NCI-H526 (cell line): ENCODE data around the gene TSC2.

Source experiments
- DNase-seq, 2 experiments: peaks; one replicate each; lab custom pipeline; 2025; lab: John Stamatoyannopoulos, UW

TSC2 gene

DNA sequence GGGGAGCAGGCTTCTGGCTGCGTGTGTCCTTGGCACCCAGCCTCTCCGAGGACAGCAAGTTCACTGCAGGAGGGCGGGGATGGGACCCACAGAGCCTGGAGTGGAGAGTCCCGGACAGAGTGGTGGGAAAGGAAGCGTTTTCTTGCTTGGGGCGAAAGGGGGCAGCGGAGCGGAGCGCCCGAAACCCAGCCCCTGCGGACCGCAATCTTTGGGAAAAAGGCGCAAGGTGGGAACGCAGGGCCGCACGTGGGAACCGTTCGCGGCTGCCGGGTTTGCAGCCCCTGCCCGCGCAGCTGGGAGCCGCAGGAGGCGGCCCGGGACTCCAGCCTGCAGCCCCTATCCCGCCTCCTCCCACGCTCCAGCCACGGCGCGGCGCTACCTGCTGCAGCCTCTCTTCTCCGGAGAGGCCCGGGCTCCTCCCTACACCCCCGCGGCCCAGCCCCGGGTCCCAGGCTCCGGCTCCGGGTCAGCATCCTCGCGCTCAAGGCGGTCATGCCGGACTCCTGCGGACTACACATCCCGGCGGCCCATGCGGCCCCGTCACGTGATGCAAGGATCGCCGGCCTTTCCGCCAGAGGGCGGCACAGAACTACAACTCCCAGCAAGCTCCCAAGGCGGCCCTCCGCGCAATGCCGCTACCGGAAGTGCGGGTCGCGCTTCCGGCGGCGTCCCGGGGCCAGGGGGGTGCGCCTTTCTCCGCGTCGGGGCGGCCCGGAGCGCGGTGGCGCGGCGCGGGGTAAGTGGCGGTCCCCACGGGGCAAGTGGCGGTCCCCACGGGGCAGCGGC lies at the start of gene TSC2, which contains the start of gene NTHL1:
TSC2 (plus strand) TSS at position 656 of the 786 bp plus-strand sequence. CDS start 631 bp downstream, outside the sequence.
NTHL1 (minus strand) TSS at position 505 of the 786 bp plus-strand sequence; CDS start at position 494, 11 bp downstream.
- peak; percentile 64 to 94 for DNase-seq

GRCh38 chr16:1998360-1998835 lies 49.4 kb upstream of the TSC2 start:
- no peak for DNase-seq

DNA sequence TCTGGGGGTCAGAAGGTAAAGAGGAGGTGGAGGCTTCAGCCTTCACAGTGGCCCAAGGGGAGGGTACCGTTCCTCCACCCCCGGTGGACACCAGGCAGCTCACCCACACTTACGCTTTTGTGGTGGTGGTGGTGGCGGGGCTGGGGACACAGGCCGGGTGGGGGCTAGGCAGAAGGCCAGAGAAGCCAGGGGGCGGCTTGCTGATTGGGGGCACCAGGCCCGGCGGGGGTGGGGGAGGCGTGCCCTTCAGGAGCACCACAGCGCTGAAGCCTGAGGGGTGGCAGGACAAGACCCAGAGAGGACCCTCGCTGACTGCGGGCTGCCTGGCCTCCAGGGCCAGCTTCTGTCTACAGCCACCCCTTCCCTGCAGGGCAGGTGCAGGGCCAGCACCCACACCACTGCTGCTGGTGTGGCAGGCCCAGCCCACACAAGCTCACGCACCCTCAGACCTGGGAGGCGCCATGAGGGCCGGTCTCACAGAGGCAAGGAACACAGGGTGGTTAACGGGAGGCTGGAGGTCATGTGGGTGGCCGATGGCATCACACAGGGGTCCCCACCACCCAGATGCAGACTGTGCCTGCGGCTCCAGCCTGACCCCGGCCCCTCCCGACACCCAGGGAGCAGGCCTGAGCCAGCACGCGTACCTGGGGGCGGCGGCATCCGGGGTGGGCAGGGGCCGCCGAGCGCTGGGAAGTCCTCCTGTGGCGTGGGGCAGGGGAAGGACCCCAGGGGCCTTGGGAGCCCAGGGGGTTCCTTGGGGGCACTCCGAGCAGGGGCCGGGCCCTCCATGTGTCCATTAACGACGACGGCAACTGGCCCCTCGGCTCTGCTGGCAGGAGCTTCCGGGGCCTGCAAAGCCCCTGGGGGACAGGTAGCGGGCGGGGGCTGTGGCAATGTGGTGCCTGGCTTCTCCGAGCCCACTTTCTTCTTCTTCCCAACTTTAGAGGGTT lies 48.7 kb upstream of the TSC2 start:
- DNase-seq, result no peak

GRCh38 chr16:1999866-2000514 lies 47.8 kb upstream of the TSC2 start:
- no peak for DNase-seq

DNA sequence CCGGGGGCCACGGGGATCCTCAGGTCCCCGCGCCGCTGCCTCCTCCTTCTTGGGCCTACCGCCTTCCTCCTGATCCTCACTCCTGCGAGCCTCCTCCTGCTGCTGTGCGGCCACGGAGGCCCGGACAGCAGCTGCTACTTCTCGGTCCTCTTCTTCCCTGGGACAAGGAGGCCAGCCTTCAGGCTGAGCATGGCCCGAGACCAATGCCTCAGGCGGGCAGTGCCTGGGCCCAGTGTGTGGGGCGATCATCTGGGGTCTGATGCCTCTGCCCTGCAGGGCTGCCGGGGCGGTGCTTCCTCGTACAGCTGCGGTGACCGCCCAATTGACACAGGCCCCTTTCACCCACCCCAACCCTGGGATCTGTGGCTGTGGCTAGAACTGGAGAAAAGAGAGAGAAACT lies 46.8 kb upstream of the TSC2 start:
- DNase-seq, result no peak

- no peak for DNase-seq
These were observed 46.1 kb upstream of the TSC2 start for GRCh38 chr16:2001456-2002355.

- DNase-seq, result no peak
These were observed 45.2 kb upstream of the TSC2 start for GRCh38 chr16:2002406-2003230.

DNA sequence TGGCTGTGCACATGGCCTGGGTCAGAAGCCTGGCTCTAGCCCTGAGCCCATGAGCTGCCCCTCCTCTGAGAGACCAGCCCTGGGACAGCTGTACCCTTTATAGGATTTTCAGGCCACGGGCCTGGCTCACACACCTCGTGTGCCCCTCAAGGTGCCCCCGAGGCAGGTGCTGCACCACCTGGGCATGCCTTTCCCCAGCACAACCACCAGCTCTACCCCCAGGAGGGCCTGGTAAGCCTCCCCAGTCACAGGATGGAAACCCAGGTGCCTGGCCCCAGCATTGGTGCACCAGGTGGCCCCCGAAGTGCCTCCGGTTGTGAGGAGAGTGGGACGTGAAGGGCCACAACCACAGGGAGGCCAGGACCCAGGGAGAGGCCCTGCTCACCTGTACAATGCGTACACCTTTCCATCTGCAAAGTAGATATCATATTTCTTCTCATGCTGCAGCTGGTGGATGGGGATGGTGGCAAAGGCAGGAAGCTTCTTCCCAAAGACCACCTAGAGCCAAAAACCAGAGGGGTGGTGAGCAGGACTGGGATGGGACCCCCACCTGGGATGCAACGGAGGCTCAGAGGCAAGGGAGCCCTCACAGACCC lies 44.5 kb upstream of the TSC2 start:
- no peak for DNase-seq

GRCh38 chr16:2003827-2004641 lies 43.8 kb upstream of the TSC2 start:
- peak; percentile 65 to 93 for DNase-seq

- no peak for DNase-seq
These were observed 42.8 kb upstream of the TSC2 start for GRCh38 chr16:2004795-2005517.

GRCh38 chr16:2005646-2006045 lies 42.1 kb upstream of the TSC2 start:
- DNase-seq, result no peak

DNA sequence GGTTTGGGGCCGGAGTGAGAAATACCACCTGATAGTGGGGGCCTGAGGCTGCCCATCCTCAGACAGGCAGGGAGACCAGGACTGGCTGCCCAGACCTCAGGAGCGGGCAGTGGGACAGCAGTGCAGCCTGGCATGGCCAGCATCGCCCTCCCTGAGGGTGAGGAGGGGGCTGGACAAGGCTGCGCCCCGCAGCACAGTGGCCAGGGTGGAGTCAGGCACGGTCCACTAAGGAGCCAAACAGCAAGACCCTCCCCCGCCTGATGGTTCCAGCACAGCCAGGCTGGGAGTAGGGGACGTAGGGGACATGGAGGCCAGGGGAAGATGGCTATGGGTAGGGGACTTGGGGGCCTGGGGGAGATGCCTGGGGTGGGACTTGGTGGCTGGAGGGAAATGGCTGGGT lies 41.5 kb upstream of the TSC2 start:
- DNase-seq, result no peak

DNA sequence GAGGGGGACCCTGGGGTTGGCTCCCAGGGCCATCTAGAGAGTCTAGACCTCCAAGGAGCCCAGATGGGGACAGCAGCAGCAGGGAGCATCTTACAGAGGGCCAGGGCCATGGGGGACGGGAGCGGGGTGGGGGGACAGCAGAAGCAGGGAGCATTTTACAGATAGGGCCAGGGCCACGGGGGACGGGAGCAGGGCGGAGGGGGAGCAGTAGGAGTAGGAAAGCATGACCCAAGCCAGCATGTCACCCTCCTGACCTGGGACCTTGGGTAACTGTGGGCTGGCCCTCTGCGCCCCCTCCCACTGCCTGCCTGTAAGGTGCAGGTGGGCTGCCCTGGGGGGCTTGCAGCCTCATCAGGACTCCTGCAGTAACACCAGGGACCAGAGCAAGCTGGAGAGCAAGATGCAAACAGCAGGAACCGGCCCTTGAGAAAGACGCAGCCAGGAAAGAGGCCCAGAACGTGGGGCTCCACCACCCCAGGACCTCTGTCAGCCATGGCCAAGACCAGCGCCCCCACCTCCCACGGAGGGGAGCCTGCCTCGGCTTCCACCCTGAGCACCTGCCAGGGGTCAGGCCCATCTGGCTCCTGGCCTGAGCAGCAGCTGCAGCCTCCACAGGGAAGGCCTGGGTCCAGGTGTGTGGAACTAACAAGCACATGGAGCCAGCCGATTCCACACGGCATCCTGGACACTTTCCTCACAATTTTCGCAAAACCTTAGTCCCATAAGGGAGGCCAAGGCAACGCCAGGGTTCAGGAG lies 40.5 kb upstream of the TSC2 start:
- no peak for DNase-seq

DNA sequence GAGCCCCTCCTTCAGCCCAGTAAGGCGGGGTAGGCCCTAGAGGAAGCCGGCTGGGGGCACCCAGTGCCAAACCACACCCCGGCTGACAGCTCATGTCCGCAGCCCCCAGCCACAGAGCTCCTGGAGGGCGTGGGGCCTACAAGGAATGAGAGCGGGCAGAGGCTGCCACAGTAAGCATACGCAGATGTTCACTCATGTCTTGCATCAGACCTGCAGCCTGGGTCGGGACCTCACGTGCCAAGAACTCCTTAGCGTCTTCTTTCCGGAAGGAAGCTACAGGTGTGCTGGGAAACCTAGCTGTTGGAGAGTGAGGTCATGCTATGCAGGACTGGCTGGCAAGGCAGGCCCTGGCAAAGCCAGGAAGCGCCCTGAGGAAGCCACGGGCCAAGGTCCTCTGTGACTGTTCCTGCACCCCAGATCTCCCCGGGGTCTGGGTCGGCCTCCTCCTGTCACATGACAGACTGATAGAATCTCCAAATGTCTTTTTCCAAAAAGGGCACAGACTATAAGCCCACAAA lies 39.7 kb upstream of the TSC2 start:
- no peak for DNase-seq

- DNase-seq, result no peak
These were observed 39.1 kb upstream of the TSC2 start for GRCh38 chr16:2008631-2009163.

- no peak for DNase-seq
These were observed 38.5 kb upstream of the TSC2 start for GRCh38 chr16:2009164-2009711.
